T-helper 1 cell treated with Interleukin-12 subunit alpha and Interleukin-12 subunit beta and Interleukin-4 antibody, amounts not matched to agents 30 μg/mL and 1 μg/mL, for 36 hours (primary cell): ENCODE data around the gene MYLK.

Experiments
- H3K27ac Mint-ChIP-seq: one replicate; pipeline ENCODE4 v1.8.0; 2021; ENCODE audit warnings: mild to moderate bottlenecking, mixed read lengths
- H3K27me3 Mint-ChIP-seq: one replicate; pipeline ENCODE4 v1.8.0; 2021; ENCODE audit warnings: low read depth, mixed read lengths
- H3K36me3 Mint-ChIP-seq: one replicate; pipeline ENCODE4 v1.8.0; 2021; ENCODE audit warnings: low read depth, mixed read lengths
- H3K4me1 Mint-ChIP-seq: one replicate; pipeline ENCODE4 v1.8.0; 2021; ENCODE audit warnings: low read depth, mixed read lengths
- H3K4me3 Mint-ChIP-seq: one replicate; pipeline ENCODE4 v1.8.0; 2021; ENCODE audit warnings: mild to moderate bottlenecking, moderate library complexity, mixed read lengths
- H3K9me3 Mint-ChIP-seq: one replicate; pipeline ENCODE4 v1.8.0; 2021; ENCODE audit warnings: mixed read lengths

The MYLK gene

DNA sequence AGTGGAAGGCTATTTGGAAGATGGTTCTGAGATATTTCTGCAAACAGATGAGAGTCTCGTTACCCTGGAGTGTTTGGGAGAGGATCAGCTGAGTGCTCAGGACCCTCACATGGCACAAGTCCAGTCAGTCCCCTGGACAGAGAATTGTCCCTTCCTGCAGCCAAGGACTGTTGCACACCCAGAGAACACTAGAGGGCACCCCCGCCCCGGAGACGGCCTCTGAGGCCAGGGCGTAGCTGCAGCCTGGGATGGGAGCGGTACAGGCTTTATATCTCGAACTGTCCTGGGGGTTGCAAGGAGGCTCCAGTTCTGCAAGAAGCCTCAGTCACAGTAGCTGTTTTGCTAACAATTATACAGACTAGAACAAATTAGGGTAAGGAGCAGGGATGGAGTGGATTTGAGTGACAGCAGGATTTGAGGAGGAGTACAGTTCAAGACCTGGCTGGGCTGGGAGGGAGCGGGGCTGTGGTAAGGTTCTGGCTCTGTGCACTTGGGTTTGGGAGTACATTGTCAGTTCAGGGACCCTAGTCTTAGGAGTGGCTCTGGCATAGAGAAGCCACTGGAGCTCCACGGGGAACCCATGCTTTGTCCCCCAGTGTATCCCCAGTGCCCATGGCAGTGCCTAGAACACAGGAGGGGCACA, 231.7 kb downstream of the MYLK start:
- no peak overlapping the region for H3K4me3 Mint-ChIP-seq
- H3K27ac Mint-ChIP-seq = no peak overlapping the region
- H3K36me3 Mint-ChIP-seq = no peaks in the 10 kb centered on the region
- H3K9me3 Mint-ChIP-seq = peaks cover 3% of the 10 kb centered on the region
- H3K4me1 Mint-ChIP-seq = no peaks in the 10 kb centered on the region
- no peaks in the 10 kb centered on the region for H3K27me3 Mint-ChIP-seq

DNA sequence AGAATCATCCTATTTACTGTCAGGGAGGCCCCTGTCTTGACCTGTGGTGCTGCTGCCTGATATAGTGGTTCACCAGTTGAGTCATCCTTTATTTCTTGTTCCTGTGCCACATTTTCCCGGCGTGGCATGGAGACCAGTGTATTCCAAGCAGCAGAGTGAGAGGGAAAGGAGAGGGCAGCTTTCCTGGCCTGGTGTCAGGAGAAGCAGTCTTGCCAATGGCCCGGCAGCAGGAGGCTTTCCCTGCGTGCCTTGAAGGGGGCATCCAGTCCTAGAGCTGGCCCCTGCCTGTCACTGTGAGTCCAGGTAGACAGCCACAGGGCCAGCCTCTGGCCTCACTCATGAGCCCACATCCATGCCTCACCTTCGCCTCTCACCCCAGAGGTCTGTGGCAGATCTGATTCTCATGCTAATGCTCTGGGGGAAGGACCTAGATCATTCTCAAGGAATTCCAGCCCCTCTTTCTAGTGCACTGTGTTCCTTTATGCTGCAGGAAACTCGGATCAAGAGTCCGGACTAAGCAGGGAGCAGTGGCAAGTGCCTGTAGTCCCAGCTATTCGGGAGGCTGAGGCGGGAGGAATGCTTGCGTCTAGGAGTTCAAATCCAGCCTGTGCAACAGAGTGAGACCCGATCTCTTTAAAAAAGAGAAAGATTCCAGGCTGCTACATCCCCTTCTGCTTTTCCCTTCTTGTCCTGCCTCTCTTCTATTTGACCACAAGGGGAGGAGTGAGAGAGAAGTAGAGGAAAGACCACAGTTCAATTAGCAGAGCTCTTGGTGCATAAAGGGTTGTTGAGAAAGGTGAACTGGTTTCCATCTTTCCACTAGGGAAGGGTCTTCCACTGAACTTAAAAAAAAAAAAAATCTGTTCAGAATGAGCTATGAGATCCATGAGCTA, 232.4 kb downstream of the MYLK start:
- Mint-ChIP-seq H3K4me1 (no peaks in the 10 kb centered on the region), H3K27me3 (no peaks in the 10 kb centered on the region), H3K4me3 (no peak overlapping the region), H3K9me3 (no peaks in the 10 kb centered on the region), H3K36me3 (no peaks in the 10 kb centered on the region), H3K27ac (no peak overlapping the region)

DNA sequence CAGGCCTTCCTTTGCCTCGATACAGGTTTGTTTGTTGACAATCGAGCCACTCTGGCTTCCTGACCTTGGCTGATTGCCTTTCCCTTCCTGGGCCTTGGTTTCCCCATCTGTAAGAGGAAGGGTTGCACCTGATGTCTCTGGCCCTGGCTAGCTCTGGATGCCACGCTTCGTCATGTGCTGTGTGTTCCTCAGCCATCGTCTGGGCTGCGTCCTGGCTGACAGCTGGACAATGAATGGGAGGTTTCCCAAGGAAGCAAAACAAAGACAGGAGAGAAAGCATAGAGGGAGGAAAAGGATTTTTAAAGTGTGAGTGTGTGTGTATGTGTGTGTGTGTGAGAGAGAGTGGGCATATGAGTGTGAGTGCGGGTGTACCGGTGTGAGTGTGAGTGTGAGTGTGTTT, 234.0 kb downstream of the MYLK start:
- Mint-ChIP-seq H3K9me3 (no peaks in the 10 kb centered on the region), H3K27ac (no peak overlapping the region), H3K27me3 (no peaks in the 10 kb centered on the region), H3K36me3 (no peaks in the 10 kb centered on the region), H3K4me3 (no peak overlapping the region), H3K4me1 (no peaks in the 10 kb centered on the region)

GRCh38 chr3:123648696-123649405, 235.3 kb downstream of the MYLK start:
- Mint-ChIP-seq H3K27me3 (no peaks in the 10 kb centered on the region), H3K4me3 (no peak overlapping the region), H3K36me3 (no peaks in the 10 kb centered on the region), H3K9me3 (no peaks in the 10 kb centered on the region), H3K4me1 (no peaks in the 10 kb centered on the region), H3K27ac (no peak overlapping the region)

DNA sequence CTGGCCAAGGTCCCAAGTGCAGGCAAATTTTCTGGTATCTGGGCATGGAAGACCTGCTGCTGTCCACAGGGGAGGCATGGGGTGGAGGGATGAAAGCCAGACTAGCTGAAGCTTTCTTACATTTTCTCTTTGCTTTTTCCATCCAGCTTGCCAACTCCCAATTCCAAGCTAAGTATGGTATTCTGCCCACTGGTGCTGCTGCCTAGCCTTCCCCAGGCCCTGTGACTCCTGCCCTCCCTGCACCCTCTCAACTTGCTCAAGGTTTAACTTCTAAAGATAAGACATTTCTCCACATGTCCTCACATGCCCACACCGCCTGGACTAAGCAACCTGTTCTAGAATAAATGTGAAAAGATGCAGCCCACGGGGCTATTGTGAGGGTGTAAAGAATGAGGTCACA, 239.8 kb downstream of the MYLK start:
- no peaks in the 10 kb centered on the region for H3K27me3 Mint-ChIP-seq
- H3K9me3 Mint-ChIP-seq = no peaks in the 10 kb centered on the region
- H3K4me3 Mint-ChIP-seq = no peak overlapping the region
- H3K36me3 Mint-ChIP-seq = no peaks in the 10 kb centered on the region
- H3K4me1 Mint-ChIP-seq = no peaks in the 10 kb centered on the region
- H3K27ac Mint-ChIP-seq = no peak overlapping the region

DNA sequence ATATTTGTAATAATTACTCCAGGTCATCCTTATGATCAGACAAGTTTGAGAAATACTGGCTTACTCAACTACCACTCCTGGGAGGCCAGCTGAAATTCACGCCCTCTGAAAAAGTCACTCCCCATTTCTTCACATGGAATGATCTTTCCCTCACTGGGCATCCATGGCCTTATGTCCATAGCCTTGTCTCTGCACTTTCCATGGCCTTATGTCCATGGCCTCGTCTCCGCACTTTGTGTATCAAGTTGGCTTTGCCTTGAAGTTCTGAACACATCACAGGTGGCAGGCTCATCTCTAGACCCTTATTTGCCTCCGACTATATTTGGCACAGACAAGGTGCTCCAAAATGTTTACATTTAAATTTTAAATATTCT, 241.2 kb downstream of the MYLK start:
- no peaks in the 10 kb centered on the region for H3K27me3 Mint-ChIP-seq
- H3K4me3 Mint-ChIP-seq = no peak overlapping the region
- H3K27ac Mint-ChIP-seq = no peak overlapping the region
- no peaks in the 10 kb centered on the region for H3K9me3 Mint-ChIP-seq
- H3K36me3 Mint-ChIP-seq = no peaks in the 10 kb centered on the region
- no peaks in the 10 kb centered on the region for H3K4me1 Mint-ChIP-seq

DNA sequence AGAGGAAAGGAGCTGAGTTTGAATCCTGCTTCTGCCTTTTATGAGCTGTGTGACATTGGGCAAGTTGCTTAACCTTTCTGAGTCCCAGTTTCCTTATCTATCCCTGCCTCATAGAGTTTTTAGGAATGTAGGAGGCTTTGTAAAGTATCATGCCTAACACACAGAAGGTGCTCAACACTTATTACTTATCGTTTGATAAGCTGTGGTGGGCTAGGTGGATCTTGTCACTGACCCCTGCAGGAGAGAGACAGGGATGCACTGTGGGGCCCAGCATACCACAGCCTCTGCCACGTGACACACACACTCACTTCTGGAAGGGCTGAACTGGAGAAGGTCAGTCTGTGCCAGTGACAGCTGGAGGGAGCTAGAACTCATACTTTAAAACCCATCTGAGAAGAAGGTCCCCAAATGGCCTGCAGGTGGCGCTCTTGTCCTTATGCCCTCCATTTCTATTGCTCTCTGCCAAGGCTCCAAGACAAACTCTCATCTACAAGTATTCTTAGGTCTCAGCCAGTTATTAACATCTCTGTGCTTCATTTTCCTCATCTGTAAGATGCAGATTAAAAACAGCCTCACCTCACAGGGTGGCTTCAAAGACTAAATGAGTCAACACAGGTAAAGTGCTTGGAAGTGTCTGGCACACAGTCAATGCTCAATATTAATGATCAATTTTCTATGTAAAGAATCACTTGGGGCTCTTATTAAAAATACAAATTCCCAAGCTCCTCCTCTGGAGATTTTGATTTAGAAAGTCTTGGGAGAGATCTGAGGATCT, 241.8 kb downstream of the MYLK start:
- Mint-ChIP-seq H3K36me3 (no peaks in the 10 kb centered on the region), H3K4me3 (no peak overlapping the region), H3K9me3 (no peaks in the 10 kb centered on the region), H3K4me1 (no peaks in the 10 kb centered on the region), H3K27me3 (no peaks in the 10 kb centered on the region), H3K27ac (no peak overlapping the region)

GRCh38 chr3:123641505-123641904, 242.6 kb downstream of the MYLK start:
- no peaks in the 10 kb centered on the region for H3K27me3 Mint-ChIP-seq
- H3K36me3 Mint-ChIP-seq = no peaks in the 10 kb centered on the region
- H3K9me3 Mint-ChIP-seq = no peaks in the 10 kb centered on the region
- no peak overlapping the region for H3K27ac Mint-ChIP-seq
- H3K4me1 Mint-ChIP-seq = no peaks in the 10 kb centered on the region
- no peak overlapping the region for H3K4me3 Mint-ChIP-seq

DNA sequence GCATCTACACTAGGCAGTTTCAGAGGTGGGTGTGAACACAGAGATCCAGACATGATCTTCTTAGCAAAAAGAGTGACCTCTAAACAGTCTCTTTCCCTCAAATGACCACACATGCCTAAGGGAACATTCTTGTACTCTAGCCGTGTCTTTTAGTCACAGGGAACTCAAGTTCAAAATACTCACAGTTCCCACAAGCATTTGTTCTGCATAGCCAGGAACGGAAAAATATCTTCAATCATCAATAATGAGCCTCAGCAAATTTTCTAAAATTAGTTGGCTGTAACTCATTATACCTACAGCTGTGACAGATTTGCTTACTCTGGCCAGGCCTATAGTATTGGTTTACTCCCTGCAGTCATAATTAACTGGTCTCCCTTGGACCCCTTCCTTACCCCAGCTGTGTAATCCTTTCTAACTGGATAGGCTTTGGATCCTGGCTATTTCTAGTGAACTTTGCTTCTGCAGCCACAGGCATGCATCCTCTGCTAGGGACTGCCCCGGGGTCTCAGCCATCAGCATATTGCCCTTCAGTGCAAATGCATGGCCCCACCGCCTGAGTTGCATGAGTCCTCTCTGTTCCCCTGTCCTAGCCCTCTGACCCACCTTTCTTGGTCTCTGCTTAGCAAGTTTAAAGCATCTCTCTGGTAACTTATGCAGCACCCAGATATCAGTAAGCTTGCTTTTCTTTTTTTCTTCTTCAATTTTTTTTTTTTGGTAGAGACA, 243.2 kb downstream of the MYLK start:
- no peaks in the 10 kb centered on the region for H3K9me3 Mint-ChIP-seq
- H3K36me3 Mint-ChIP-seq = no peaks in the 10 kb centered on the region
- no peaks in the 10 kb centered on the region for H3K27me3 Mint-ChIP-seq
- H3K27ac Mint-ChIP-seq = no peak overlapping the region
- H3K4me3 Mint-ChIP-seq = no peak overlapping the region
- H3K4me1 Mint-ChIP-seq = no peaks in the 10 kb centered on the region

GRCh38 chr3:123640311-123640710, 243.8 kb downstream of the MYLK start:
- H3K27ac Mint-ChIP-seq = no peak overlapping the region

DNA sequence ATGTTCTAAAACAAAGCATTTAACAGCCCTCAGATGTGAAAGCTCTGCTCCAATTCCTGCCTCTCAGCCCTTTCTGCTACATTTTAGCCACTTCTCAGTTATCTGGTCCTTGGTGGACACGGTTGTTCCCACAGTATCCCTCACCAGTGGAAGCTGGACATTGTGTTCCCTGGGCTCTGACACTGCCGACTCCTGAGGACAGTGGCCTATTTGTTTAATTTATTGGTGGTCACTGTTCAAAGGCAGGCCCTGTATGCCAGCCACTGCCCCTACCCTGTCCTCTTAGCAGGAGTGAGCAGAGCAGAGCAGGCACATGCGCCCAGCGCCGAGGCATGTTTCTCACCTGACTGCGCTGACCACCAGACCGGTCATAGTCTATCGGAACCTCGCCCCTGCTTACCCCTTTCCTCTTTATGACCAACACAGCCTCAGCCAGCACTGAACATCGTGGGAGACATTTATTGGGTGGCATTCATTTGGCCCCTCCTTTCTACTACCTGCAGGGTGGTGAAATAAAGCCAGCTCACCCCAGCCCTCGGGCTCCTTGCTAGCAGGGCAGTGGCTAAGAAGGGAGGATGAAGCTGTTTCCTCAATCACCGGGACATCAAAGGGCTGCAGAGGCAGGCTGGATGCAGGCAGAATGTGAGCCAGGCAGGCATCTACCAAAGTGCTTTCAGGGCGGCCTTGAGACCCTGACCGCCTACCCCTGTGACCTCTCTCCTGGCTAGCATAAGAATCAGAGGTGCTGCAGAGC, 245.0 kb downstream of the MYLK start:
- no peak overlapping the region for H3K27ac Mint-ChIP-seq
- no peaks in the 10 kb centered on the region for H3K9me3 Mint-ChIP-seq
- no peaks in the 10 kb centered on the region for H3K4me1 Mint-ChIP-seq
- H3K4me3 Mint-ChIP-seq = no peak overlapping the region
- H3K36me3 Mint-ChIP-seq = no peaks in the 10 kb centered on the region
- H3K27me3 Mint-ChIP-seq = no peaks in the 10 kb centered on the region

More at GRCh38 chr3:123640311-123640710, 243.8 kb downstream of the MYLK start:
- Mint-ChIP-seq H3K4me1 (no peaks in the 10 kb centered on the region), H3K4me3 (no peak overlapping the region), H3K27me3 (no peaks in the 10 kb centered on the region), H3K9me3 (no peaks in the 10 kb centered on the region), H3K36me3 (no peaks in the 10 kb centered on the region)

GRCh38 chr3:123637841-123638240, 246.3 kb downstream of the MYLK start:
- Mint-ChIP-seq H3K9me3 (no peaks in the 10 kb centered on the region), H3K27ac (no peak overlapping the region), H3K36me3 (no peaks in the 10 kb centered on the region), H3K4me3 (no peak overlapping the region), H3K4me1 (no peaks in the 10 kb centered on the region), H3K27me3 (no peaks in the 10 kb centered on the region)

GRCh38 chr3:123637131-123637530, 247.0 kb downstream of the MYLK start:
- Mint-ChIP-seq H3K27me3 (no peaks in the 10 kb centered on the region), H3K9me3 (no peaks in the 10 kb centered on the region), H3K27ac (no peak overlapping the region), H3K4me1 (no peaks in the 10 kb centered on the region), H3K36me3 (no peaks in the 10 kb centered on the region), H3K4me3 (no peak overlapping the region)
